ENCODE measurements around the gene FUZ. TPM values are rescaled to one million over a fixed set of nuclear protein-coding genes. Genes with fewer than 3 reads are reported as not detected.

Gene FUZ
- total and polyA plus RNA-seq, 9 donors, result 13.4 to 48.6 (median 27.5) TPM

GRCh38 chr19:49812452-49812996, 568 bp downstream of the FUZ start:
- Histone ChIP-seq H3K9me3 (no peaks in the 10 kb centered on the region), H3K27me3 (no peaks in the 10 kb centered on the region), H3K4me1 (ENCODE audit: insufficient read depth) (peaks cover 7% of the 10 kb centered on the region), H3K27ac (peak overlapping the region; percentile 86 to 87), H3K36me3 (no peaks in the 10 kb centered on the region), H3K4me3 (peak overlapping the region; percentile 66)
- TF ChIP-seq CTCF (IDR thresholded peaks at IDR 0.05), result no peak
- no peak for TF ChIP-seq POLR2A (IDR thresholded peaks at IDR 0.05)
- TF ChIP-seq EP300 (IDR thresholded peaks at IDR 0.05), result no peak
- no peak for DNase-seq
- intact Hi-C loops (cut with DNase I), result no loop called here
- 32 to 37% (median 36%) methylated on average over 11 of the region's 11 CpGs for WGBS, 3 donors

- WGBS, 3 donors, result 94 to 98% (median 95%) methylated on average over 6 of the region's 6 CpGs
- H3K4me1 ChIP-seq (ENCODE audit: insufficient read depth), result peaks cover 4% of the 10 kb centered on the region
- H3K27me3 ChIP-seq, result no peaks in the 10 kb centered on the region
- no peaks in the 10 kb centered on the region for H3K9me3 ChIP-seq
- H3K36me3 ChIP-seq, result no peaks in the 10 kb centered on the region
- DNase-seq, result no peak
- intact Hi-C loops (cut with DNase I), result no loop called here
- no peak overlapping the region for H3K27ac ChIP-seq
- TF ChIP-seq EP300 (IDR thresholded peaks at IDR 0.05), result no peak
- no peak for TF ChIP-seq CTCF (IDR thresholded peaks at IDR 0.05)
- no peak for TF ChIP-seq POLR2A (IDR thresholded peaks at IDR 0.05)
- H3K4me3 ChIP-seq, result no peak overlapping the region
Measured at GRCh38 chr19:49811328-49811727, 1.8 kb downstream of the FUZ start.

GRCh38 chr19:49809941-49810389, 3.1 kb downstream of the FUZ start:
- H3K27me3 ChIP-seq, result no peaks in the 10 kb centered on the region
- H3K36me3 ChIP-seq, result no peaks in the 10 kb centered on the region
- TF ChIP-seq POLR2A (IDR thresholded peaks at IDR 0.05), result no peak
- no peak for TF ChIP-seq CTCF (IDR thresholded peaks at IDR 0.05)
- no peak for TF ChIP-seq EP300 (IDR thresholded peaks at IDR 0.05)
- H3K4me1 ChIP-seq (ENCODE audit: insufficient read depth), result peaks cover 4% of the 10 kb centered on the region
- peak in 1 of 5 donors; percentile 35 for DNase-seq
- H3K4me3 ChIP-seq, result peak overlapping the region; percentile 81
- H3K9me3 ChIP-seq, result no peaks in the 10 kb centered on the region
- intact Hi-C loops (cut with DNase I), result loop anchor here in 2 of 4 donors (5.0 to 10.0 kb wide), 3 partner anchors 43 to 85 kb away; partner anchors contain the start of gene AP2A1 (in 1 of the 2)
- WGBS, 3 donors, result 81 to 90% (median 89%) methylated on average over 5 of the region's 5 CpGs
- peak overlapping the region; percentile 72 to 86 for H3K27ac ChIP-seq

GRCh38 chr19:49809160-49809940, 3.7 kb downstream of the FUZ start:
- DNase-seq, result peak in 2 of 5 donors; percentile 62 to 64
- intact Hi-C loops (cut with DNase I), result loop anchor here in 2 of 4 donors (5.0 to 10.0 kb wide), 3 partner anchors 42 to 85 kb away; partner anchors contain the start of gene AP2A1 (in 1 of the 2)
- peak overlapping the region; percentile 72 to 86 for H3K27ac ChIP-seq
- peaks cover 4% of the 10 kb centered on the region for H3K4me1 ChIP-seq (ENCODE audit: insufficient read depth)
- WGBS, 3 donors, result 5 to 9% (median 5%) methylated on average over 45 to 50 of the region's 50 CpGs
- H3K9me3 ChIP-seq, result no peaks in the 10 kb centered on the region
- H3K36me3 ChIP-seq, result no peaks in the 10 kb centered on the region
- peak overlapping the region; percentile 81 for H3K4me3 ChIP-seq
- no peaks in the 10 kb centered on the region for H3K27me3 ChIP-seq
- TF ChIP-seq POLR2A (IDR thresholded peaks at IDR 0.05), result no peak
- peak in 1 of 3 donors; percentile 21 for TF ChIP-seq CTCF (IDR thresholded peaks at IDR 0.05)
- TF ChIP-seq EP300 (IDR thresholded peaks at IDR 0.05), result no peak

Measured in ovary (tissue), 9 donors.